ENCODE results near the gene ITGA1. TPM values are rescaled to one million over a fixed set of nuclear protein-coding genes. Genes with fewer than 3 reads are reported as not detected.
"Not testable (repeated sequence)": the region's sequence is repeated elsewhere in the genome, so short reads cannot be mapped to it uniquely, and the experiment has no call there.

Gene ITGA1
- 2.2 and 3.2 TPM in 2 replicates for total RNA-seq

- peak within 1 kb of the TSS; percentile 63 for H3K4me3 ChIP-seq (ENCODE audit: low read depth, low read length)
- peak; percentile 44 for TF ChIP-seq CTCF (conservative IDR thresholded peaks at IDR 0.05; ENCODE audit: low read depth, low read length)
- no peak for DNase-seq (ENCODE audit: low read depth)
These were observed at the start of gene ITGA1, which contains the start of gene PELO for GRCh38 chr5:52787600-52788504. TSS of gene ITGA1 (plus strand) at chr5:52787916. CDS start at chr5:52788354, 438 bp downstream. TSS of gene PELO (plus strand) at chr5:52787916. CDS start at chr5:52800395, 12,479 bp downstream.

GRCh38 chr5:52738095-52738506, 49.6 kb upstream of the ITGA1 start:
- peak; percentile 15 for DNase-seq (ENCODE audit: low read depth)

GRCh38 chr5:52740007-52740406, 47.7 kb upstream of the ITGA1 start:
- no peak for TF ChIP-seq CTCF (conservative IDR thresholded peaks at IDR 0.05; ENCODE audit: low read depth, low read length)
- H3K4me3 ChIP-seq (ENCODE audit: low read depth, low read length): no peak overlapping the region
- no peak for DNase-seq (ENCODE audit: low read depth)

More at GRCh38 chr5:52738095-52738506, 49.6 kb upstream of the ITGA1 start:
- H3K4me3 ChIP-seq (ENCODE audit: low read depth, low read length): no peak overlapping the region
- TF ChIP-seq CTCF (conservative IDR thresholded peaks at IDR 0.05; ENCODE audit: low read depth, low read length): no peak

- no peak for DNase-seq (ENCODE audit: low read depth)
- H3K4me3 ChIP-seq (ENCODE audit: low read depth, low read length): no peak overlapping the region
- no peak for TF ChIP-seq CTCF (conservative IDR thresholded peaks at IDR 0.05; ENCODE audit: low read depth, low read length)
These were observed 44.7 kb upstream of the ITGA1 start for GRCh38 chr5:52743012-52743411.

GRCh38 chr5:52743529-52743928, 44.2 kb upstream of the ITGA1 start:
- TF ChIP-seq CTCF (conservative IDR thresholded peaks at IDR 0.05; ENCODE audit: low read depth, low read length): no peak
- no peak overlapping the region for H3K4me3 ChIP-seq (ENCODE audit: low read depth, low read length)
- DNase-seq (ENCODE audit: low read depth): no peak

- H3K4me3 ChIP-seq (ENCODE audit: low read depth, low read length): no peak overlapping the region
- DNase-seq (ENCODE audit: low read depth): no peak
- no peak for TF ChIP-seq CTCF (conservative IDR thresholded peaks at IDR 0.05; ENCODE audit: low read depth, low read length)
These were observed 43.7 kb upstream of the ITGA1 start for GRCh38 chr5:52743970-52744369.

- H3K4me3 ChIP-seq (ENCODE audit: low read depth, low read length); DNase-seq (ENCODE audit: low read depth): not testable (repeated sequence)
These were observed 42.8 kb upstream of the ITGA1 start for GRCh38 chr5:52744867-52745458.

Measured in epithelial cell of proximal tubule (primary cell).